K562 (cell line): ENCODE measurements around the gene AP2A2. TPM values are rescaled to one million over a fixed set of nuclear protein-coding genes. Genes with fewer than 3 reads are reported as not detected.

ENCODE experiments used
- ATAC-seq: fragments of 200-7000 bp; cut with Tn5 transposase; 3 replicates; pipeline ENCODE4 v1.9.1; 2020; ENCODE audit warnings: moderate library complexity
- BruUV-seq: library from RNA; stranded (reverse); fragments of 400-500 nt; replicated peaks from 2 replicates; lab custom pipeline; 2021; lab: Mats Ljungman, UMichigan
- CTCF ChIA-PET: fragments of 300-600 bp; formaldehyde crosslinking; extraction: SDS; loops from one replicate; lab custom pipeline; 2021; ENCODE audit warnings: low intra/inter-chr PET ratio; lab: Yijun Ruan, JAX
- POLR2A ChIA-PET: fragments of 300-600, 350-650 bp; sonication (Branson Sonifier 250); formaldehyde crosslinking; extraction: SDS; loops from one replicate; lab custom pipeline; 2021; ENCODE audit warnings: antibody characterized with exemption, inconsistent platforms; lab: Yijun Ruan, JAX
- DNase-seq, 4 experiments: peaks; one replicate each; pipeline versions ENCODE4 v3.0.0 to v3.0.0-alpha.2; 2011 to 2018; ENCODE audit warnings: low spot score in 3 of 4, mixed read lengths in 3 of 4; ENCODE audit errors: extremely low read depth in 1 of 4
- FAIRE-seq: peaks from 2 replicates; lab custom pipeline; 2011; peaks lifted over from hg19 to GRCh38; lab: Jason Lieb, UNC
- H2AFZ ChIP-seq: 2 replicates; pipeline ENCODE4 v1.6.0; 2011; ENCODE audit warnings: low read depth, low read length, control low read depth, inconsistent platforms
- H3K27ac ChIP-seq: fragments of 200-600 bp; 3 replicates; pipeline ENCODE4 v1.8.0; 2011; ENCODE audit warnings: low read depth, mild to moderate bottlenecking, control low read depth, inconsistent platforms, low read length, moderate library complexity, mixed read lengths; ENCODE audit errors: extremely low read depth
- H3K27me3 ChIP-seq, 2 experiments: fragments of 300-600 bp in 1 of 2; 2 replicates in 1 of 2; 3 replicates in 1 of 2; pipeline versions ENCODE4 v1.6.0 to v1.8.0; 2011; ENCODE audit warnings: inconsistent platforms in 2 of 2, low read length in 2 of 2, mild to moderate bottlenecking in 1 of 2, mixed read lengths in 1 of 2, moderate library complexity in 1 of 2; ENCODE audit not compliant: control insufficient read depth in 2 of 2, insufficient read depth in 2 of 2
- H3K36me3 ChIP-seq: fragments of 300-600 bp; 3 replicates; pipeline ENCODE4 v1.8.0; 2011; ENCODE audit warnings: mild to moderate bottlenecking, low read length, inconsistent platforms; ENCODE audit not compliant: control insufficient read depth, insufficient read depth
- H3K4me1 ChIP-seq, 2 experiments: fragments of 200-600 bp in 1 of 2; replicated peaks in 1 of 2; 2 replicates in 1 of 2; 3 replicates in 1 of 2; pipeline versions ENCODE4 v1.5.1 to v1.8.0; 2011; ENCODE audit warnings: inconsistent platforms in 2 of 2, low read length in 2 of 2, mild to moderate bottlenecking in 1 of 2, mixed read lengths in 1 of 2, moderate library complexity in 1 of 2; ENCODE audit not compliant: control insufficient read depth in 2 of 2, insufficient read depth in 2 of 2
- H3K4me2 ChIP-seq: 2 replicates; pipeline ENCODE4 v1.6.1; 2011; ENCODE audit warnings: low read length, control low read depth, inconsistent platforms, mixed read lengths; ENCODE audit not compliant: insufficient read depth
- H3K4me3 ChIP-seq: fragments of 200-600 bp; sonication (generic), shearing (Covaris generic); 2 replicates; pipeline ENCODE4 v1.5.1; 2016; ENCODE audit warnings: control low read depth, inconsistent platforms
- H3K79me2 ChIP-seq: fragments of 200-600 bp; 3 replicates; pipeline ENCODE4 v1.8.0; 2011; ENCODE audit warnings: low read length, inconsistent platforms; ENCODE audit not compliant: control insufficient read depth, insufficient read depth
- H3K9ac ChIP-seq, 2 experiments: 2 replicates each; pipeline versions ENCODE4 v1.6.0 to v1.6.1; 2011; ENCODE audit warnings: low read depth in 2 of 2, low read length in 2 of 2, control low read depth in 1 of 2, inconsistent platforms in 1 of 2, mild to moderate bottlenecking in 1 of 2, mixed read lengths in 1 of 2; ENCODE audit not compliant: insufficient read depth in 1 of 2
- H3K9me1 ChIP-seq: one replicate; pipeline ENCODE4 v1.6.0; 2011; ENCODE audit warnings: inconsistent platforms, mild to moderate bottlenecking, low read length, moderate library complexity; ENCODE audit not compliant: control insufficient read depth, insufficient read depth
- H3K9me3 ChIP-seq: replicated peaks from 2 replicates; pipeline ENCODE4 v1.5.1; 2011; ENCODE audit warnings: low read depth, low read length, inconsistent platforms; ENCODE audit not compliant: control insufficient read depth, insufficient read depth
- H4K20me1 ChIP-seq: replicated peaks from 2 replicates; pipeline ENCODE4 v1.6.1; 2011; ENCODE audit warnings: low read length, inconsistent platforms, mixed read lengths; ENCODE audit not compliant: control insufficient read depth, insufficient read depth
- CHD2 ChIP-seq: IDR thresholded peaks from 2 replicates; pipeline ENCODE4 v1.6.1; 2011; ENCODE audit warnings: low read depth, low read length
- ETS2 ChIP-seq: IDR thresholded peaks from 2 replicates; pipeline ENCODE4 v1.6.1; 2016; ENCODE audit warnings: borderline replicate concordance, missing genetic modification characterization, mild to moderate bottlenecking, moderate library complexity, missing compliant biosample characterization; ENCODE audit not compliant: poor library complexity, severe bottlenecking
- HNRNPL ChIP-seq: fragments of 200-400 bp; formaldehyde crosslinking; IDR thresholded peaks from 2 replicates; pipeline ENCODE4 v1.6.1; 2017; ENCODE audit warnings: low read depth, mild to moderate bottlenecking, low read length
- NCOR1 ChIP-seq: fragments of 450-650 bp; IDR thresholded peaks from 2 replicates; pipeline ENCODE4 v1.6.1; 2016; ENCODE audit warnings: mild to moderate bottlenecking, moderate library complexity
- NFXL1 ChIP-seq: fragments of 450-650 bp; formaldehyde crosslinking; IDR thresholded peaks from 2 replicates; pipeline ENCODE4 v1.4.0; 2021; ENCODE audit warnings: mild to moderate bottlenecking
- RAD51 ChIP-seq: fragments of 450-650 bp; IDR thresholded peaks from 2 replicates; pipeline ENCODE4 v1.7.1; 2016; ENCODE audit warnings: low read depth, mild to moderate bottlenecking, borderline replicate concordance
- SMARCE1 ChIP-seq: fragments of 450-650 bp; IDR thresholded peaks from 2 replicates; pipeline ENCODE4 v1.7.1; 2016; ENCODE audit warnings: mild to moderate bottlenecking
- ZNF133 ChIP-seq: fragments of 250-450 bp; sonication (Bioruptor Pico); IDR thresholded peaks from 2 replicates; pipeline ENCODE4 v1.4.0; 2020; ENCODE audit warnings: mild to moderate bottlenecking
- WGBS: fragments of 100-300 bp; shearing (Covaris generic); methylation state at CpG from one replicate; pipeline ENCODE4 v1.1.6; 2016; ENCODE audit warnings: low coverage, mixed read lengths; ENCODE audit not compliant: insufficient coverage; ENCODE audit errors: missing lambda C conversion rate; 5-methylcytosine and 5-hydroxymethylcytosine counted together
- in situ Hi-C: fragments of 300-500 bp; cut with MboI; formaldehyde crosslinking; loops from 4 replicates; pipeline ENCODE4 v1.15.0; 2018; ENCODE audit warnings: inconsistent platforms, mixed read lengths
- intact Hi-C: fragments of 100-400 bp; cut with micrococcal nuclease; formaldehyde crosslinking; loops from 2 replicates; pipeline ENCODE4 v1.14.2; 2022
- polyA plus RNA-seq, 8 experiments: library from polyadenylated mRNA; depleted of rRNA in 4 of 8; stranded (reverse) in 5 of 8; unstranded in 3 of 8; fragments of >200 nt; fragmentation: Nextera tagmentation in 2 of 8; fragmentation: Illumina TruSeq in 1 of 8; extraction: Ambion mirVana in 2 of 8; extraction: Trizol in 1 of 8; gene quantifications; 2 replicates each; pipeline versions ENCODE4 v1.2.1 to v1.2.3, GENCODE V29; 2011 to 2014; ENCODE audit warnings: inconsistent platforms in 1 of 8, missing spikeins in 1 of 8
- total RNA-seq, 7 experiments: library from RNA; depleted of rRNA in 6 of 7; stranded (reverse); fragments of >200 nt in 6 of 7; fragmentation: Illumina TruSeq in 2 of 7; extraction: Trizol in 2 of 7; gene quantifications; 2 replicates each; pipeline versions ENCODE4 v1.2.1 to v1.2.3, GENCODE V29; 2011 to 2021; ENCODE audit warnings: low replicate concordance in 1 of 7

AP2A2 gene
- total and polyA plus RNA-seq, 9 of the 15 experiments (the other 6 are each of a cell fraction or from before 2014, with no cell fraction given): 0.69 to 41.7 (median 15.2) TPM

DNA sequence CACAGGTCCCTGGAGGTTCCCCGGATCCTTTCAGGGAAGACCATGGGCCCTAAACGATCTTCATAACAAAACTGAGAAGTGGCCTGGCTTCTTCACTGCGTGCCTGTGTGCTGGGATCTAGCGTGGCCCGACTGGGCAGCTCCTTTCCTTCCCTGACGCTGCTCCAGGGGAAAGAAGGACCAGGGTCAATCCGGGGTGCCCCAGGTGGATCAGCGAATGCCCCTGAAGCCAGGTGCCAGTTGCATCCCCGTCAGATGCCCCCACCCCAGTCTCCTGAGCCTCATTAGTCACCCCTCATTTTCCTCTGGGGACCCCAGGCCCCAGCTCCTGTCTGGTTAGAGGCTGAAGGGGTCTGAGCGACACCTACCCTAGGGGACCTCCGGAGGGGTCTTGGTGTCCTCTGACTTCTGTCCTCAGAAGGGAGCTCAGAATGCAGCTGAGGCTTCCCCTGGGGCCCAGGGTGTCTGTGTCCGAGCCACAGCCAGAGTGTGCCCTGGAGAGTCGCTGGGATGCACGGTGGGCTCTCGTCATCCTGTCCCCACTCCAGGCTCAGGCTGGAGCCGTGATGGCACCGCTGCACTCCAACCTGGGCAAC is 129.5 kb downstream of the AP2A2 start:
- peaks cover 0 to 45% of the 10 kb centered on the region in 2 experiments; a peak in 3 of 5 replicates for H3K4me1 ChIP-seq
- CTCF ChIA-PET: interaction anchor here (0.6 to 1.3 kb wide), 2 partner anchors 204 to 730 kb away, joined by 3 to 4 read pairs; no protein-coding TSS in a partner anchor
- no peak overlapping the region for H3K9ac ChIP-seq
- no peak overlapping the region for H2AFZ ChIP-seq
- no peaks in the 10 kb centered on the region for H3K36me3 ChIP-seq
- DNase-seq (no peak), ATAC-seq (no peak)
- 0% methylated on average over 17 of the region's 17 CpGs for WGBS
- TF ChIP-seq ZNF133 (CRISPR knock-in tag) (no peak), SMARCE1 (no peak), CHD2 (no peak), NCOR1 (no peak), HNRNPL (no peak), RAD51 (no peak), NFXL1 (CRISPR knock-in tag) (no peak), ETS2 (tag) (no peak)
- TF ChIP-seq, all 486 proteins: peak for 0
- no peak for FAIRE-seq
- POLR2A ChIA-PET: interaction anchor here (0.6 kb wide), 1 partner anchor 235 kb away, joined by 4 read pairs; no protein-coding TSS in a partner anchor
- H3K27me3 ChIP-seq: peaks cover 38 to 94% of the 10 kb centered on the region in 2 experiments
- no peaks in the 10 kb centered on the region for H3K9me1 ChIP-seq
- intact Hi-C loops: no loop called here
- no peaks in the 10 kb centered on the region for H3K9me3 ChIP-seq
- H3K4me2 ChIP-seq: no peak overlapping the region
- in situ Hi-C loops: no loop called here
- H3K4me3 ChIP-seq: no peak overlapping the region
- BruUV-seq: no TSS peak
- no peak overlapping the region for H3K27ac ChIP-seq
- H3K79me2 ChIP-seq: no peaks in the 10 kb centered on the region
- H4K20me1 ChIP-seq: peaks cover 17% of the 10 kb centered on the region; the same call in 1 of the 2 replicates
